T47D (cell line): ENCODE data around the gene WDCP.
A peak's percentile ranks its signal among the peaks of the same experiment; 100 is the strongest.

Experiments
- DNase-seq, 2 experiments: peaks; one replicate each; pipeline versions ENCODE4 v3.0.0 to v3.0.0-alpha.2; 2011 to 2012; ENCODE audit warnings: low read depth in 1 of 2, low spot score in 1 of 2
- JUND ChIP-seq: IDR thresholded peaks from 2 replicates; pipeline ENCODE4 v1.6.1; 2012; ENCODE audit warnings: low read depth
- in situ Hi-C: cut with HindIII; loops from 2 replicates; pipeline ENCODE4 v1.10.0; 2016; ENCODE audit warnings: low sequenced_read_pairs, low pct_unique_long_range_greater_than_20kb

WDCP gene

DNA sequence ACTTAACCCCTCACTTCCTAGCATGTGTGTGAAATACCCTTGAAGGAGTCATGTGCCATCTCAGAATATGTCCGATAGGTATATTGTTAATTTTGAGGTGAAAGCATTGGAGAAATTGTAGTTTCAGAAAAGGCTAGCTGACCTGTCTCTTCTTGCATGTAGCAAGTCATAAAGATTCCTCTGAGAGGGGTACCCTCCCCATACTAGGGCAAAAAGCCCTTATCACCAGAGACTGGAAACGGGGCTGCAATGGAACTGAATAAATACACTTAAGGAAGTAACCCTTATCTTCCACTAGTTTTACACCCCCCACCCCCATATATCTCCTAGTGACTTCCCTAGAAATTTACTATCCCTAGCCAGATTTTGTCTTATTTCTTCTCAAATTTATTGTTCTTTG is 30.7 kb upstream of the WDCP start:
- in situ Hi-C loops, result no loop called here
- DNase-seq, result no peak
- no peak for TF ChIP-seq JUND

- DNase-seq, result no peak
- TF ChIP-seq JUND, result no peak
- in situ Hi-C loops, result no loop called here
Observed at GRCh38 chr2:24077535-24077877, 30.3 kb upstream of the WDCP start.

- in situ Hi-C loops, result no loop called here
- peak; percentile 36 to 46 for DNase-seq
- peak; percentile 61; the same call in 1 of the 2 replicates for TF ChIP-seq JUND
Observed at GRCh38 chr2:24076849-24077534, 29.8 kb upstream of the WDCP start.

DNA sequence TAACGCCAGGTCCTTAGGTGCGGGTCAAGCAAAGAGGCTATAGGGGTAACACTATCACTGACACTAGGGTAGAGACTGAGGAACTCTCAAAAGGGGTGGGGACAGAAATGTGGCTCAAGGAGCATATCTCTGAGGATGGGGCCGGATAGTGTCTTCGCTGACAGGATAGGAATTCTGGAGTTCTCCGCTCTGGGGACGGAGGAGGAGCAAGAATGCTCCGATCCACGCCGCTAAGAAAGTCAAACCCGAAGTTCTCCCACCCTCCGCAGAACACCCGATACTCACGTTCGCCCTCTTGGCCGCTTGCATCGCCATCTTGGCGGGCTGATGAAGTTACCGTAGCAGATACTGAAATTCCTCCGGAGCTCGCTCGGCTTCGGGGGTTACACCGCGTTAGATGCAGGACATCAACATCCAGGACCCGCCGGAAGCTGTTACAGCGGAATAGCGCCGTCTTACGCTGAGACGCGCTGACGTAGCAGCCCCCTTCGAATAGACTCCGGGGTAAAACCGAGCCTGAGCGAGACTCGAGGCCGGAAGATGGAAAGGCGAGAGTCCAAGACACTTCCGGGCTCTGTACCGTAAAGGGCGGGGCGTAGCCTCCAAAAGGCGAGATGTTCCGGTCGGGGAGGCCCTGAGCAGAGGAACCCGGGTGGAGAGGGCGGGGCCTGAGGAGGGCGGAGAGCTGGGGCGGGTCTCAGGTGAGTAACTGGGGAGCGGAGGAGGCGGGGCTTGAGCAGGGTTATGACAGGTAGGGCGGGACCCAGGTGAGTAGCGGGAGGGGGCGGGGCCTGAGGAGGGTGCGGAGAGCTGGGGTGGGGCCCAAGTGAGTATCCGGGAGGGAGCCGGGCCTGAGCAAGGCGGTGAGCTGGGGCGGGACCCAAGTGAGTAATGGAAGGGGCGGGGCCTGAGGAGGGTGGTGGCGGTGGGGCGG is 29.0 kb upstream of the WDCP start, which contains the start of gene SF3B6:
SF3B6 (minus strand) TSS at position 412 of the 934 bp plus-strand sequence; CDS start at position 315, 97 bp downstream.
- TF ChIP-seq JUND, result no peak
- in situ Hi-C loops, result no loop called here
- peak; percentile 52 to 98 for DNase-seq

GRCh38 chr2:24075259-24075658 is 28.1 kb upstream of the WDCP start:
- TF ChIP-seq JUND, result no peak
- in situ Hi-C loops, result no loop called here

GRCh38 chr2:24073816-24074215 is 26.6 kb upstream of the WDCP start:
- TF ChIP-seq JUND, result no peak
- no peak for DNase-seq
- in situ Hi-C loops, result no loop called here

More at GRCh38 chr2:24075259-24075658, 28.1 kb upstream of the WDCP start:
- DNase-seq, result no peak

DNA sequence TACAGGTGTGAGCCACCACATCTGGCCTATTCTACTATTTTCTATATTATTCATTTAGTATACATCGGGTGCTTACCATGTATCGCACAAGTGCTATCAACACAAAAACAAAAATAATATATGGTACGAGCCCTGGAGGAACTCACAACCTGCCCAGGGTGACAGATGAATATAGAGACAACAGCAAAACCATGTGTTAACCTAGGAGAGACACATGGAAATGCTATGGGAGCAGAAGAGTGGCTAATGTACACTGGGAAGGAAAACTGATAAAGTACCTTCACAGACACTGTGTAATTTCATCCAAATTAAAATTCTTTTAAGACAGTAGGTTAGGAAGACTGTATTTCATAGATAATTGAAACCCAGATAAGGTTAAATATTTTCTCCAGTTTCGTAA is 25.1 kb upstream of the WDCP start:
- no peak for DNase-seq
- in situ Hi-C loops, result no loop called here
- no peak for TF ChIP-seq JUND

DNA sequence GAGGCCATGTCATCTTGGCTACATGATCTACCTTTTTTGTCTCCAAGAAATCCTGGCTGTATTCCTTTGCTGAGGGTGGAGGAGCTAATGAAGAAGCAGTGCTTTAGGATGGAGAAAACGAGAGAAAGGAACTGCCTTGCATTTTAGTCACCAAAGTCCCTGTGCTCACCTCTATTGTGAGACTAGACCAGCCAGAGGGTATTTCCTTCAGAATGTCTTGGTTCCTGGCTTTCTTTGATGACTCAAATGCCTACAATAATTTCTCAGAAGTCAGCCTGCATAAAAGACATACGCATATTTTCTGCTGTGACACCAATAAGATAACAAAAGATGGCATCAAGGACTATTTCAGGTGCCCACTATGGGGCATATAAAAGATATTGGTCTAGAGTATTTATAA is 18.1 kb upstream of the WDCP start:
- in situ Hi-C loops, result no loop called here
- no peak for DNase-seq
- TF ChIP-seq JUND, result no peak

DNA sequence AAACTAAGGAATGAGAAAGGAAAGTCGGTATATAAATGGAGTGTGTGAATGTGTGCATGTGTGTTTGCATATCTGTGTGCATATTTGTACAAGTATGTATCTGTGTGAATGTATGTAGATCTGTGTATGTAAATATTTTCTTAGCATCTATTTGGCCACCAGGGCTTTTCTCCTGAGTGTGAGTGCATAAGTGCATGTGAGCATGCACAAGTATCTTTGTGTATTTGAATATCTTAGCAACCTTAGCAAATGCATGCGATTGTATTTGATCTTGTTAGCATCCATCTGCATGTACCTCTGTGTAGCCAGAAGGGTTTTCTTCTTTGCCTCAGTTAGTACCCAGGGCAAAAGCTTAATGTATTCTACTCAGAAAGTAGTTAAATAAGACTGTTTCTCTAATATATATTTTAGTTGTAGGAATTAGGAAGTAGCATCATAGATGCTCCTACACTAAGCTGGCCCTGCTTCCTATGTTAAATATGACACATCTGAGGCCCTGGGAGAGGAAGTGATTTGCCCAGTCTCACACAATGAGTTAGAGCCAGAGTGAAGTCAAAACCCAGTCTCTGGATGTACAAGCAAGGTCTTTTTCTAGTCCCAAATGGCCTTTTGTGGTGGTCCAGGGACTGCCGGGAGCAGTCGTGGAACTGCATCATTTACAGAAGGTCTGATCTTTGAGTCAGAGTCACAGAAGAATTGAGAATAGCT is 11.5 kb upstream of the WDCP start:
- no peak for TF ChIP-seq JUND
- in situ Hi-C loops, result no loop called here
- DNase-seq, result no peak

DNA sequence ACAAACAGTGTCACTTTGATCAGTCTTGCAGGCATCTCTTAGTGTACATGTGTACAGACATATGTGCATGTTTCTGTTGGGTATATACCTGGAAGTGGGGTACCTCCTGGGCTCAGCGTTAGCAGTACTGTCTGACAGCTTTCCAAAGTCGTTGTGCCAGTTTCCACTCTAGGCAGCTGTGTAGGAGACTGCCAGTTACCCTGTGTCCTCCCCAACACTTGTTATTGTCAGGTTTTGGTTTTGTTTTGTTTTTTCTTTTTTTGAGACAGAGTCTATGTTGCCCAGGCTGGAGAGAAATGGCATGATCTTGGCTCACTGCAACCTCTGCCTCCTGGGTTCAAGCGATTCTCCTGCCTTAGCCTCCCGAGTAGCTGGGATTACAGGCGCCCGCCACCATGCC is 8.6 kb upstream of the WDCP start:
- in situ Hi-C loops, result no loop called here
- TF ChIP-seq JUND, result no peak
- no peak for DNase-seq

- DNase-seq, result no peak
- TF ChIP-seq JUND, result no peak
- in situ Hi-C loops, result no loop called here
Observed at GRCh38 chr2:24054366-24055010, 7.3 kb upstream of the WDCP start.

- TF ChIP-seq JUND, result no peak
- peak in 1 of 2 experiments; percentile 45 for DNase-seq
- in situ Hi-C loops, result no loop called here
Observed at GRCh38 chr2:24052951-24053350, 5.8 kb upstream of the WDCP start.
